GM12878 (cell line): ENCODE measurements around the gene HECTD4. TPM values are rescaled to one million over a fixed set of nuclear protein-coding genes. Genes with fewer than 3 reads are reported as not detected.

Source experiments
- ATAC-seq: fragments of 200-7000 bp; cut with Tn5 transposase; 3 replicates; pipeline ENCODE4 v1.9.1; 2020; ENCODE audit warnings: mild to moderate bottlenecking, moderate library complexity
- BruUV-seq: library from RNA; stranded (reverse); fragments of 400-500 nt; replicated peaks from 2 replicates; lab custom pipeline; 2021; lab: Mats Ljungman, UMichigan
- CTCF ChIA-PET: fragments of 300-600 bp; sonication (Branson Sonifier 250); formaldehyde crosslinking; extraction: SDS; loops from one replicate; lab custom pipeline; 2021; ENCODE audit warnings: inconsistent platforms; lab: Yijun Ruan, JAX
- POLR2A ChIA-PET: fragments of 350-600 bp; formaldehyde crosslinking; extraction: SDS; loops from one replicate; lab custom pipeline; 2021; ENCODE audit warnings: inconsistent platforms; lab: Charles Lee
- RAD21 ChIA-PET: fragments of 300-600 bp; sonication (Branson Sonifier 250); formaldehyde crosslinking; loops from one replicate; lab custom pipeline; 2023; ENCODE audit warnings: antibody characterized with exemption; ENCODE audit not compliant: unreplicated experiment; lab: Charles Lee
- SMC1A ChIA-PET: fragments of 300-600 bp; sonication (Branson Sonifier 250); formaldehyde crosslinking; loops from one replicate; lab custom pipeline; 2023; ENCODE audit not compliant: unreplicated experiment, uncharacterized antibody; lab: Charles Lee
- DNase-seq: peaks from one replicate; pipeline ENCODE4 v3.0.0-alpha.2; 2011; ENCODE audit warnings: low read depth, low spot score
- FAIRE-seq: peaks from 3 replicates; lab custom pipeline; 2011; peaks lifted over from hg19 to GRCh38; lab: Jason Lieb, UNC
- H2AFZ ChIP-seq: 2 replicates; pipeline ENCODE4 v1.6.0; 2011; ENCODE audit warnings: low read depth, low read length, control low read depth; ENCODE audit not compliant: control insufficient read depth
- H3K27ac ChIP-seq: 2 replicates; pipeline ENCODE4 v1.5.1; 2011; ENCODE audit warnings: control low read depth; ENCODE audit not compliant: control insufficient read depth, insufficient read depth
- H3K27me3 ChIP-seq, 2 experiments: replicated peaks in 1 of 2; 2 replicates each; pipeline versions ENCODE4 v1.6.0 to v1.6.1; 2011; ENCODE audit warnings: low read length in 1 of 2; ENCODE audit not compliant: control insufficient read depth in 2 of 2, insufficient read depth in 2 of 2
- H3K36me3 ChIP-seq, 2 experiments: 2 replicates each; pipeline ENCODE4 v1.5.1; 2011; ENCODE audit warnings: low read length in 1 of 2; ENCODE audit not compliant: control insufficient read depth in 2 of 2, insufficient read depth in 2 of 2
- H3K4me1 ChIP-seq: 2 replicates; pipeline ENCODE4 v1.6.1; 2011; ENCODE audit warnings: mild to moderate bottlenecking, low read length, moderate library complexity, mixed read lengths; ENCODE audit not compliant: control insufficient read depth, insufficient read depth
- H3K4me2 ChIP-seq: 2 replicates; pipeline ENCODE4 v1.6.0; 2011; ENCODE audit warnings: control low read depth; ENCODE audit not compliant: control insufficient read depth, insufficient read depth
- H3K4me3 ChIP-seq: fragments of 200-600 bp; sonication (generic); 2 replicates; pipeline ENCODE4 v1.5.1; 2016
- H3K79me2 ChIP-seq: 2 replicates; pipeline ENCODE4 v1.6.0; 2011; ENCODE audit warnings: low read length; ENCODE audit not compliant: control insufficient read depth, insufficient read depth
- H3K9ac ChIP-seq: 2 replicates; pipeline ENCODE4 v1.8.0; 2011; ENCODE audit warnings: low read length, control low read depth, mixed read lengths; ENCODE audit not compliant: control insufficient read depth, insufficient read depth
- H3K9me3 ChIP-seq: replicated peaks from 3 replicates; pipeline ENCODE4 v1.5.1; 2011; ENCODE audit warnings: mild to moderate bottlenecking, low read length; ENCODE audit not compliant: control insufficient read depth, insufficient read depth
- H4K20me1 ChIP-seq: 2 replicates; pipeline ENCODE4 v1.6.0; 2011; ENCODE audit not compliant: control insufficient read depth, insufficient read depth
- CEBPB ChIP-seq, 2 experiments: fragments of 150-350 bp in 1 of 2; IDR thresholded peaks; 2 replicates each; pipeline ENCODE4 v1.6.1; 2012 to 2014; ENCODE audit warnings: low read depth in 2 of 2, low read length in 2 of 2, borderline replicate concordance in 1 of 2, inconsistent platforms in 1 of 2
- CHD2 ChIP-seq: IDR thresholded peaks from 2 replicates; pipeline ENCODE4 v1.6.1; 2011; ENCODE audit warnings: low read depth, low read length, improper control_type of control experiment, borderline replicate concordance
- CREB1 ChIP-seq: IDR thresholded peaks from 2 replicates; pipeline ENCODE4 v1.6.1; 2012; ENCODE audit warnings: low read depth, mild to moderate bottlenecking, inconsistent platforms
- CUX1 ChIP-seq: IDR thresholded peaks from 2 replicates; pipeline ENCODE4 v1.6.1; 2012; ENCODE audit warnings: improper control_type of control experiment, low read depth, low read length; ENCODE audit not compliant: insufficient replicate concordance
- HDAC2 ChIP-seq: fragments of 200-600 bp; sonication (generic); IDR thresholded peaks from 2 replicates; pipeline ENCODE4 v1.6.1; 2017
- NFXL1 ChIP-seq: fragments of 450-650 bp; IDR thresholded peaks from 2 replicates; pipeline ENCODE4 v1.6.1; 2017; ENCODE audit warnings: antibody characterized with exemption, mild to moderate bottlenecking, borderline replicate concordance
- POLR2AphosphoS5 ChIP-seq: IDR thresholded peaks from 2 replicates; pipeline ENCODE4 v1.6.1; 2011; ENCODE audit warnings: mild to moderate bottlenecking, low read length, inconsistent platforms
- SMAD1 ChIP-seq: fragments of 450-650 bp; IDR thresholded peaks from 2 replicates; pipeline ENCODE4 v1.6.1; 2018; ENCODE audit warnings: mild to moderate bottlenecking, low read depth; ENCODE audit not compliant: partially characterized antibody
- SREBF1 ChIP-seq: IDR thresholded peaks from 2 replicates; pipeline ENCODE4 v1.6.1; 2012; ENCODE audit warnings: mild to moderate bottlenecking, low read length
- SUPT20H ChIP-seq: IDR thresholded peaks from 2 replicates; pipeline ENCODE4 v1.6.1; 2011; ENCODE audit warnings: low read depth, mild to moderate bottlenecking, low read length, moderate library complexity, borderline replicate concordance; ENCODE audit not compliant: control insufficient read depth
- TCF3 ChIP-seq: IDR thresholded peaks from 2 replicates; pipeline ENCODE4 v1.6.1; 2012; ENCODE audit warnings: low read depth, mild to moderate bottlenecking, low read length, borderline replicate concordance; ENCODE audit not compliant: insufficient read depth
- ZNF384 ChIP-seq: IDR thresholded peaks from 2 replicates; pipeline ENCODE4 v1.6.1; 2012; ENCODE audit warnings: low read depth, mild to moderate bottlenecking, low read length, improper control_type of control experiment, borderline replicate concordance
- WGBS: methylation state at CpG from one replicate; pipeline ENCODE4 v1.1.6; 2016; ENCODE audit warnings: low lambda C conversion rate; ENCODE audit not compliant: insufficient replicate concordance, insufficient coverage; ENCODE audit errors: missing lambda C conversion rate; 5-methylcytosine and 5-hydroxymethylcytosine counted together
- in situ Hi-C: fragments of 300-500 bp; cut with MboI; formaldehyde crosslinking; loops from 9 replicates; pipeline ENCODE4 v1.14.3; 2018; ENCODE audit warnings: mixed read lengths
- intact Hi-C: fragments of 100-400 bp; cut with micrococcal nuclease; formaldehyde crosslinking; loops from one replicate; pipeline ENCODE4 v1.14.2; 2022; ENCODE audit not compliant: unreplicated experiment
- polyA plus RNA-seq, 11 experiments: library from polyadenylated mRNA; depleted of rRNA in 4 of 11; unstranded in 6 of 11; stranded (reverse) in 5 of 11; fragments of >200 nt; fragmentation: Nextera tagmentation in 4 of 11; fragmentation: Illumina TruSeq in 1 of 11; extraction: Ambion mirVana in 4 of 11; extraction: Trizol in 1 of 11; gene quantifications; 1 replicate in 1 of 11; 2 replicates in 10 of 11; pipeline versions ENCODE4 v1.2.1 to v1.2.3, GENCODE V29; 2011 to 2016; ENCODE audit warnings: inconsistent platforms in 2 of 11, missing spikeins in 2 of 11, low read depth in 1 of 11
- total RNA-seq, 4 experiments: library from RNA; depleted of rRNA in 3 of 4; stranded (reverse); fragments of >200 nt in 3 of 4; fragmentation: Illumina TruSeq in 1 of 4; extraction: Trizol in 1 of 4; gene quantifications; 2 replicates each; pipeline versions ENCODE4 v1.2.1 to v1.2.3, GENCODE V29; 2013 to 2021

The HECTD4 gene
- total and polyA plus RNA-seq, 10 of the 15 experiments (the other 5 are each of a cell fraction or from before 2014, with no cell fraction given) = 5.8 to 43.9 (median 17.9) TPM

- TF ChIP-seq CUX1 (no peak), TCF3 (no peak), POLR2AphosphoS5 (no peak), ZNF384 (no peak), NFXL1 (no peak)
Measured at GRCh38 chr12:112178796-112179195, 203.4 kb downstream of the HECTD4 start (continued).

GRCh38 chr12:112176321-112177010 lies 205.8 kb downstream of the HECTD4 start:
- intact Hi-C loops = no loop called here
- no peak for DNase-seq
- Histone ChIP-seq H3K79me2 (no peaks in the 10 kb centered on the region), H3K9ac (no peak overlapping the region), H2AFZ (no peak overlapping the region), H3K9me3 (no peaks in the 10 kb centered on the region)
- CTCF ChIA-PET = no interaction called here
- TF ChIP-seq SMAD1 = no peak
- no peak for TF ChIP-seq CREB1
- no peak for TF ChIP-seq CHD2
- TF ChIP-seq HDAC2 = no peak
- TF ChIP-seq SREBF1 = no peak
- no peak for TF ChIP-seq SUPT20H
- no peak for TF ChIP-seq CEBPB (IDR thresholded peaks at IDR 0.05; ENCODE audit: borderline replicate concordance in 1 of 2, low read depth in 2 of 2, low read length in 2 of 2)
- TF ChIP-seq, all 136 proteins: peak for 0
- WGBS = 98% methylated on average over 11 of the region's 11 CpGs
- peaks cover 6 to 18% of the 10 kb centered on the region in 2 experiments for H3K36me3 ChIP-seq
- H3K4me3 ChIP-seq = no peak overlapping the region
- in situ Hi-C loops = no loop called here
- no TSS peak for BruUV-seq
- ChIA-PET RAD21 (no interaction called here), POLR2A (no interaction called here), SMC1A (interaction anchor here (1.1 kb wide), 1 partner anchor 10 kb away, joined by 3 read pairs; no protein-coding TSS in a partner anchor)
- H4K20me1 ChIP-seq = no peaks in the 10 kb centered on the region
- no peaks in the 10 kb centered on the region for H3K27me3 ChIP-seq
- no peaks in the 10 kb centered on the region for H3K4me1 ChIP-seq
- no peak for FAIRE-seq
- no peak overlapping the region for H3K4me2 ChIP-seq
- H3K27ac ChIP-seq = no peak overlapping the region
- no peak for ATAC-seq
